ENCODE data around the gene CLCNKB.

Gene CLCNKB

DNA sequence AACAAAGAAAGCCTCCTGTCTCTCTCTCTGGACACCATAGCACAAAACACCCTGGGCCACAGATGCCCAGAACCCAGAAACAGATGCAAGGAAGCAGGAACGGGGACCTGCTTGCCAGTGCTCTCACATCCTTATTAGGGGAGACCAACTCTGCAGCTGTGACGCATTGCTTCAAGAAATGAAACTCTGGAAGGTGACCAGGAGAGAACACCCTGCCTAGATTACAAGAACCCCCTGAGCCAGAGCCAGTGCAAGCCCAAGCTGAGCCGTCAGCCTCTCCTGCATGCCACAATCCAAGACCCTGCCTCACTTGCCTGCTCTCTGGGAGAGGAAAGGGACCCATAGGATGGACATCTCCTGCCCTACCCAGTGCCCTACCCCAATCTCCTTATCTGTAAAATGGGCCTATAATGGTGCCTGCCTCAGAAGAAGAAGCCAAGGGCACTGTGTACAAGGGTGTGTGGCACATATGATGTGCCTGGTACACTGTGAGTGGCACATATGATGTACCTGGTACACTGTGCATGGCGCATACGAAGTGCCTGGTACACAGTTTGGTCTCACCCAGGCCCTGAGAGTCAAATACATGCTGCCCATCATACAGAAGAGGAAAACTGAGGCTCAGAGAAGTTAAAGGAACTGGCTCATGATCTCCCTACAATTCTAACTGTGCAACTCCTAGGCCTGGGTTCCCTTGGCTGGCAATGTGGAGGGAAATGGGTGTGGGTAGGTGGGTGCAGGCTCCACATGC lies 46.7 kb downstream of the CLCNKB start:
- TF ChIP-seq ZC3H10 (CRISPR knock-in tag; IDR thresholded peaks at IDR 0.05), result no peak
- TF ChIP-seq PATZ1 (CRISPR knock-in tag; IDR thresholded peaks at IDR 0.05; ENCODE audit: borderline replicate concordance), result no peak
- TF ChIP-seq TOX (CRISPR knock-in tag; IDR thresholded peaks at IDR 0.05; ENCODE audit: borderline replicate concordance), result no peak
- no peak for TF ChIP-seq TCF4 (CRISPR knock-in tag; IDR thresholded peaks at IDR 0.05; ENCODE audit: borderline replicate concordance)
- no peak for TF ChIP-seq OSR1 (CRISPR knock-in tag; IDR thresholded peaks at IDR 0.05)
- TF ChIP-seq ZFP3 (CRISPR knock-in tag; IDR thresholded peaks at IDR 0.05), result no peak
- TF ChIP-seq CSRNP3 (CRISPR knock-in tag; IDR thresholded peaks at IDR 0.05), result no peak
- no peak for ATAC-seq

DNA sequence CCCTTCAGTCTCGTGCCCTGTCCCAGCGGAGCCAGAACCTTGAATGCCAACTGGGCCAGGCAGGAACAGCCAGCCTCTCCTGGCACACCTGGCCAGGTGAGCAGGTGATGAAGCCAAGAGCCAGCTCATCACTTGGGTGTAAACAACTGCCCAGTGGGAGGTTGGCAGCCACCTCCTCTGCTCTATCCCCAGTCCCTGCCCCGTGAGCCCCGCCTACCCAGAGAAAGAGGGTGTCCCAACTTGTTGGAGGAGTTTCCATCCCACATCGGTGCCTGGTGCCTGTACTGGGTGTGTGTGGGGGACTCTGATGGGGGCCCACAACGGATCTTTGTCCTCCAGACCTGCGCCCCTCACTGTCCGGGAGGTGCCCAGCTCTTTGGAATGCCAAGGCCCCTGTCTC lies 47.7 kb downstream of the CLCNKB start:
- ATAC-seq, result no peak
- TF ChIP-seq ZC3H10 (CRISPR knock-in tag; IDR thresholded peaks at IDR 0.05), result no peak
- TF ChIP-seq OSR1 (CRISPR knock-in tag; IDR thresholded peaks at IDR 0.05), result no peak
- TF ChIP-seq RARB (CRISPR knock-in tag; IDR thresholded peaks at IDR 0.05), result no peak
- TF ChIP-seq ZNF70 (CRISPR knock-in tag; IDR thresholded peaks at IDR 0.05), result no peak
- no peak for TF ChIP-seq PATZ1 (CRISPR knock-in tag; IDR thresholded peaks at IDR 0.05; ENCODE audit: borderline replicate concordance)

DNA sequence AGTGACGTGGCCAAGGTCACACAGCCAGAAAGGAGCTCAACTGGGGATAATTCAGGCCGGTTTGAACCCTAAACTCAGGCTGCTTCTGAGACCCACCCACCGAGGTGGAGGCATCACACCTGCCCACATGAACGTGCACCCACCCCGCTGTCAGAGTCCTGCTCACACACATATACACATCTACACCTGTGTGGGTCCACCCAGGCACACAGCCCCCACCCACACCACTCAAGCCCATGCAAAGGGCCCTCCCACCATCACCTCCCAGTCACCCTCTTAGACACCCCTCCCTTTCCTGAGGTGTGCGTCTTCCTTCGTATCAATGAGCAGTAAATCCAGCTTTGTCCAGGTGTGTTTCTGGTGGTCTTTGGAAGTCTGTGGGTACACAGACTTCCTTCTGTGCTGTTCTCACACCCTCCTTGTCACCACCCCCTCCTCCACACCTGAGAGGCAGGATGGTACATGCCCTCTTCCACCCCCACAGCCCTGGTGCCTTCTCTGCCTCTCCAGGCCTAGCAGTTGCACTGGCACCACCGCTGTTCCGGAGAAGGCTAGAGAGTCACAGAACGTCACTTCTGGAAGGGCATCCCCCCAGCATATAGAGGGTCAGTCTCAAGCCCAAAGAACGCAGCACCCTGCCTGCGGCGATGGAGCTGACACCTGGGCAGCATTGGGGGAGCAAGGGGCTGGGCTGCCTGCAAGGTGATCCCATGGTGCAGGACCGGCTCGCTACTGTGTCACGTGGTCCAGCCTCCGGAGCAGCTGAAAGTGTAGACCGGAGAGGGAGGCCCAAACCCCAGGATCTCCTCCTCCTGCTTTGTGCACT lies 48.7 kb downstream of the CLCNKB start:
- no peak for TF ChIP-seq ESRRG (CRISPR knock-in tag; IDR thresholded peaks at IDR 0.05)
- no peak for TF ChIP-seq SNAI2 (CRISPR knock-in tag; IDR thresholded peaks at IDR 0.05)
- TF ChIP-seq CSDC2 (CRISPR knock-in tag; IDR thresholded peaks at IDR 0.05), result no peak
- no peak for TF ChIP-seq ZFP30 (CRISPR knock-in tag; IDR thresholded peaks at IDR 0.05)
- TF ChIP-seq TOX (CRISPR knock-in tag; IDR thresholded peaks at IDR 0.05; ENCODE audit: borderline replicate concordance), result no peak
- TF ChIP-seq TCF4 (CRISPR knock-in tag; IDR thresholded peaks at IDR 0.05; ENCODE audit: borderline replicate concordance), result no peak
- TF ChIP-seq, protein P1, sequence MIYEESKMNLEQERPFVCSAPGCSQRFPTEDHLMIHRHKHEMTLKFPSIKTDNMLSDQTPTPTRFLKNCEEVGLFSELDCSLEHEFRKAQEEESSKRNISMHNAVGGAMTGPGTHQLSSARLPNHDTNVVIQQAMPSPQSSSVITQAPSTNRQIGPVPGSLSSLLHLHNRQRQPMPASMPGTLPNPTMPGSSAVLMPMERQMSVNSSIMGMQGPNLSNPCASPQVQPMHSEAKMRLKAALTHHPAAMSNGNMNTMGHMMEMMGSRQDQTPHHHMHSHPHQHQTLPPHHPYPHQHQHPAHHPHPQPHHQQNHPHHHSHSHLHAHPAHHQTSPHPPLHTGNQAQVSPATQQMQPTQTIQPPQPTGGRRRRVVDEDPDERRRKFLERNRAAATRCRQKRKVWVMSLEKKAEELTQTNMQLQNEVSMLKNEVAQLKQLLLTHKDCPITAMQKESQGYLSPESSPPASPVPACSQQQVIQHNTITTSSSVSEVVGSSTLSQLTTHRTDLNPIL (CRISPR knock-in tag; IDR thresholded peaks at IDR 0.05; ENCODE audit: low read depth), result no peak
- no peak for TF ChIP-seq ZFP3 (CRISPR knock-in tag; IDR thresholded peaks at IDR 0.05)
- TF ChIP-seq, protein P2, sequence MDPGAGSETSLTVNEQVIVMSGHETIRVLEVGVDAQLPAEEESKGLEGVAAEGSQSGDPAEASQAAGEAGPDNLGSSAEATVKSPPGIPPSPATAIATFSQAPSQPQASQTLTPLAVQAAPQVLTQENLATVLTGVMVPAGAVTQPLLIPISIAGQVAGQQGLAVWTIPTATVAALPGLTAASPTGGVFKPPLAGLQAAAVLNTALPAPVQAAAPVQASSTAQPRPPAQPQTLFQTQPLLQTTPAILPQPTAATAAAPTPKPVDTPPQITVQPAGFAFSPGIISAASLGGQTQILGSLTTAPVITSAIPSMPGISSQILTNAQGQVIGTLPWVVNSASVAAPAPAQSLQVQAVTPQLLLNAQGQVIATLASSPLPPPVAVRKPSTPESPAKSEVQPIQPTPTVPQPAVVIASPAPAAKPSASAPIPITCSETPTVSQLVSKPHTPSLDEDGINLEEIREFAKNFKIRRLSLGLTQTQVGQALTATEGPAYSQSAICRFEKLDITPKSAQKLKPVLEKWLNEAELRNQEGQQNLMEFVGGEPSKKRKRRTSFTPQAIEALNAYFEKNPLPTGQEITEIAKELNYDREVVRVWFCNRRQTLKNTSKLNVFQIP (CRISPR knock-in tag; IDR thresholded peaks at IDR 0.05; ENCODE audit: borderline replicate concordance, low read depth), result no peak
- no peak for TF ChIP-seq CSRNP3 (CRISPR knock-in tag; IDR thresholded peaks at IDR 0.05)
- TF ChIP-seq TSHZ2 (CRISPR knock-in tag; IDR thresholded peaks at IDR 0.05), result no peak
- no peak for TF ChIP-seq PATZ1 (CRISPR knock-in tag; IDR thresholded peaks at IDR 0.05; ENCODE audit: borderline replicate concordance)
- no peak for TF ChIP-seq RARB (CRISPR knock-in tag; IDR thresholded peaks at IDR 0.05)
- no peak for TF ChIP-seq GLIS3 (CRISPR knock-in tag; IDR thresholded peaks at IDR 0.05)
- TF ChIP-seq ZNF70 (CRISPR knock-in tag; IDR thresholded peaks at IDR 0.05), result no peak
- TF ChIP-seq ARNTL (CRISPR knock-in tag; IDR thresholded peaks at IDR 0.05; ENCODE audit: borderline replicate concordance, low read depth), result no peak
- ATAC-seq, result no peak
